Progenitor cell of endocrine pancreas (in vitro differentiated cells): ENCODE measurements around the gene SLAMF9. TPM values are rescaled to one million over a fixed set of nuclear protein-coding genes. Genes with fewer than 3 reads are reported as not detected.

Experiments used
- DNase-seq: peaks from one replicate; pipeline ENCODE4 v3.0.0; 2021; ENCODE audit warnings: low spot score; ENCODE audit not compliant: unreplicated experiment
- H3K27ac Mint-ChIP-seq: 2 replicates; pipeline ENCODE4 v1.8.0; 2021; ENCODE audit warnings: mild to moderate bottlenecking, moderate library complexity, mixed read lengths
- H3K27me3 Mint-ChIP-seq: 2 replicates; pipeline ENCODE4 v1.8.0; 2021; ENCODE audit warnings: mixed read lengths
- H3K36me3 Mint-ChIP-seq: 2 replicates; pipeline ENCODE4 v1.8.0; 2022; ENCODE audit warnings: mixed read lengths; ENCODE audit not compliant: insufficient read depth
- H3K4me1 Mint-ChIP-seq: 2 replicates; pipeline ENCODE4 v1.8.0; 2021; ENCODE audit warnings: low read depth, mixed read lengths
- H3K4me3 Mint-ChIP-seq: 2 replicates; pipeline ENCODE4 v1.8.0; 2021; ENCODE audit warnings: low read depth, mild to moderate bottlenecking, moderate library complexity, mixed read lengths
- H3K9me3 Mint-ChIP-seq: 2 replicates; pipeline ENCODE4 v1.8.0; 2021; ENCODE audit warnings: low read depth, mixed read lengths
- CTCF ChIP-seq: fragments of 200-600 bp; sonication (generic); IDR thresholded peaks from one replicate; pipeline ENCODE4 v1.5.0; 2021; ENCODE audit warnings: antibody characterized with exemption, mild to moderate bottlenecking; ENCODE audit not compliant: unreplicated experiment
- total RNA-seq: library from RNA; stranded (reverse); gene quantifications from 2 replicates; pipeline ENCODE4 v1.2.1, GENCODE V29; 2021

Gene SLAMF9
- total RNA-seq, 1 donor from 2014 or later, result not detected

GRCh38 chr1:159945483-159946241 is 8.4 kb downstream of the SLAMF9 start, which contains the start of gene IGSF9:
TSS of gene IGSF9 (minus strand) at chr1:159945613. CDS start at chr1:159943454, 2,159 bp downstream.
- DNase-seq, result peak; percentile 92
- Mint-ChIP-seq H3K36me3 (peaks cover 2% of the 10 kb centered on the region), H3K4me3 (peak within 1 kb of the TSS; percentile 90), H3K9me3 (no peaks in the 10 kb centered on the region), H3K4me1 (peaks cover 40% of the 10 kb centered on the region), H3K27me3 (peaks cover 18% of the 10 kb centered on the region), H3K27ac (peak within 1 kb of the TSS; percentile 88)
- peak; percentile 72 for TF ChIP-seq CTCF

- Mint-ChIP-seq H3K27ac (peak overlapping the region; percentile 88), H3K4me1 (peaks cover 45% of the 10 kb centered on the region), H3K27me3 (peaks cover 13% of the 10 kb centered on the region)
These were observed 9.2 kb downstream of the SLAMF9 start for GRCh38 chr1:159944623-159945455.

GRCh38 chr1:159943908-159944622 is 10.0 kb downstream of the SLAMF9 start:
- DNase-seq, result no peak
- Mint-ChIP-seq H3K27ac (no peak overlapping the region), H3K9me3 (no peaks in the 10 kb centered on the region), H3K4me1 (peaks cover 48% of the 10 kb centered on the region), H3K27me3 (peaks cover 8% of the 10 kb centered on the region), H3K4me3 (peak overlapping the region; percentile 90), H3K36me3 (peaks cover 6% of the 10 kb centered on the region)
- no peak for TF ChIP-seq CTCF

More at GRCh38 chr1:159944623-159945455, 9.2 kb downstream of the SLAMF9 start:
- peak overlapping the region; percentile 90 for H3K4me3 Mint-ChIP-seq
- DNase-seq, result no peak
- no peaks in the 10 kb centered on the region for H3K9me3 Mint-ChIP-seq
- peaks cover 2% of the 10 kb centered on the region for H3K36me3 Mint-ChIP-seq
- no peak for TF ChIP-seq CTCF

GRCh38 chr1:159943278-159943640 is 10.8 kb downstream of the SLAMF9 start:
- H3K4me3 Mint-ChIP-seq, result no peak overlapping the region
- H3K36me3 Mint-ChIP-seq, result peaks cover 14% of the 10 kb centered on the region
- H3K27ac Mint-ChIP-seq, result no peak overlapping the region
- peaks cover 52% of the 10 kb centered on the region for H3K4me1 Mint-ChIP-seq
- no peak for TF ChIP-seq CTCF
- no peak for DNase-seq
- H3K27me3 Mint-ChIP-seq, result peaks cover 3% of the 10 kb centered on the region
- H3K9me3 Mint-ChIP-seq, result no peaks in the 10 kb centered on the region
